K562 (cell line): ENCODE results near the gene HSD17B1. TPM values are rescaled to one million over a fixed set of nuclear protein-coding genes. Genes with fewer than 3 reads are reported as not detected.

Experiments
- BRF2 ChIP-seq: IDR thresholded peaks from 3 replicates; pipeline ENCODE4 v1.6.1; 2011; ENCODE audit warnings: borderline replicate concordance, mild to moderate bottlenecking; ENCODE audit not compliant: insufficient read length, insufficient read depth
- CLOCK ChIP-seq: fragments of 250-450 bp; sonication (Bioruptor Pico); IDR thresholded peaks from 2 replicates; pipeline ENCODE4 v1.4.0; 2020; ENCODE audit warnings: mild to moderate bottlenecking, moderate library complexity, borderline replicate concordance
- E2F3 ChIP-seq: fragments of 250-450 bp; sonication (Bioruptor Pico); IDR thresholded peaks from 2 replicates; pipeline ENCODE4 v1.4.0; 2020; ENCODE audit warnings: mild to moderate bottlenecking
- ELF4 ChIP-seq: fragments of 450-650 bp; formaldehyde crosslinking; IDR thresholded peaks from 2 replicates; pipeline ENCODE4 v1.4.0; 2022; ENCODE audit warnings: missing genetic modification characterization
- GABPB2 ChIP-seq: fragments of 250-450 bp; sonication (Bioruptor Pico); conservative IDR thresholded peaks from 2 replicates; pipeline ENCODE4 v1.5.1; 2021; ENCODE audit warnings: mild to moderate bottlenecking
- HNRNPK ChIP-seq: fragments of 200-400 bp; formaldehyde crosslinking; IDR thresholded peaks from one replicate; pipeline ENCODE4 v1.6.1; 2018; ENCODE audit warnings: mild to moderate bottlenecking, low read depth, low read length; ENCODE audit not compliant: poor library complexity, severe bottlenecking
- HSF4 ChIP-seq: fragments of 250-450 bp; sonication (Bioruptor Pico); IDR thresholded peaks from 2 replicates; pipeline ENCODE4 v2.1.2; 2022; ENCODE audit warnings: mild to moderate bottlenecking, moderate library complexity, borderline replicate concordance
- IFI16 ChIP-seq: fragments of 250-450 bp; sonication (Bioruptor Pico); IDR thresholded peaks from 2 replicates; pipeline ENCODE4 v2.1.2; 2022; ENCODE audit warnings: mild to moderate bottlenecking, inconsistent platforms
- L3MBTL2 ChIP-seq: fragments of 450-650 bp; IDR thresholded peaks from 2 replicates; pipeline ENCODE4 v1.6.1; 2016; ENCODE audit warnings: mild to moderate bottlenecking, moderate library complexity
- PREB ChIP-seq: sonication (generic); formaldehyde crosslinking; IDR thresholded peaks from 2 replicates; pipeline ENCODE4 v1.8.1; 2023; ENCODE audit warnings: mild to moderate bottlenecking, missing genetic modification reagents
- SAP30 ChIP-seq: fragments of 200-600 bp; sonication (generic); IDR thresholded peaks from 2 replicates; pipeline ENCODE4 v1.6.1; 2012; ENCODE audit warnings: borderline replicate concordance, low read depth, mild to moderate bottlenecking, moderate library complexity, low read length, control low read depth, inconsistent platforms; ENCODE audit not compliant: insufficient read depth, poor library complexity, severe bottlenecking
- SRF ChIP-seq, 2 experiments: fragments of 250-450, 450-650 bp in 1 of 2; sonication (Bioruptor Pico) in 1 of 2; sonication (generic) in 1 of 2; formaldehyde crosslinking; IDR thresholded peaks; 2 replicates each; pipeline versions ENCODE4 v1.5.0 to v1.5.1; 2020 to 2022; ENCODE audit warnings: mild to moderate bottlenecking in 1 of 2, missing genetic modification reagents in 1 of 2
- TGIF2 ChIP-seq: sonication (generic); formaldehyde crosslinking; IDR thresholded peaks from 2 replicates; pipeline ENCODE4 v1.8.1; 2022; ENCODE audit warnings: mild to moderate bottlenecking, missing genetic modification reagents, moderate library complexity
- WHSC1 ChIP-seq: IDR thresholded peaks from one replicate; pipeline ENCODE4 v1.6.1; 2012; ENCODE audit warnings: low read length, control low read depth, inconsistent platforms
- ZC3H11A ChIP-seq: IDR thresholded peaks from 2 replicates; pipeline ENCODE4 v1.6.1; 2012; ENCODE audit warnings: low read depth, low read length, improper control_type of control experiment
- ZNF311 ChIP-seq: fragments of 250-450 bp; sonication (Bioruptor Pico); IDR thresholded peaks from 2 replicates; pipeline ENCODE4 v1.4.0; 2020; ENCODE audit warnings: mild to moderate bottlenecking, moderate library complexity
- ZNF507 ChIP-seq: conservative IDR thresholded peaks from 2 replicates; pipeline ENCODE4 v1.6.1; 2017; ENCODE audit warnings: missing genetic modification characterization, missing compliant biosample characterization
- polyA plus RNA-seq, 8 experiments: library from polyadenylated mRNA; depleted of rRNA in 4 of 8; stranded (reverse) in 5 of 8; unstranded in 3 of 8; fragments of >200 nt; fragmentation: Nextera tagmentation in 2 of 8; fragmentation: Illumina TruSeq in 1 of 8; extraction: Ambion mirVana in 2 of 8; extraction: Trizol in 1 of 8; gene quantifications; 2 replicates each; pipeline versions ENCODE4 v1.2.1 to v1.2.3, GENCODE V29; 2011 to 2014; ENCODE audit warnings: inconsistent platforms in 1 of 8, missing spikeins in 1 of 8
- total RNA-seq, 7 experiments: library from RNA; depleted of rRNA in 6 of 7; stranded (reverse); fragments of >200 nt in 6 of 7; fragmentation: Illumina TruSeq in 2 of 7; extraction: Trizol in 2 of 7; gene quantifications; 2 replicates each; pipeline versions ENCODE4 v1.2.1 to v1.2.3, GENCODE V29; 2011 to 2021; ENCODE audit warnings: low replicate concordance in 1 of 7
- TF ChIP-seq, protein P1 (sequence below): fragments of 150-350 bp; IDR thresholded peaks from 2 replicates; pipeline ENCODE4 v1.6.1; 2014; ENCODE audit warnings: low read depth, mild to moderate bottlenecking, low read length, borderline replicate concordance

The HSD17B1 gene
- total and polyA plus RNA-seq, 9 of the 15 experiments (the other 6 are each of a cell fraction or from before 2014, with no cell fraction given), result 0.55 to 21.1 (median 3.6) TPM

- TF ChIP-seq, protein P1, sequence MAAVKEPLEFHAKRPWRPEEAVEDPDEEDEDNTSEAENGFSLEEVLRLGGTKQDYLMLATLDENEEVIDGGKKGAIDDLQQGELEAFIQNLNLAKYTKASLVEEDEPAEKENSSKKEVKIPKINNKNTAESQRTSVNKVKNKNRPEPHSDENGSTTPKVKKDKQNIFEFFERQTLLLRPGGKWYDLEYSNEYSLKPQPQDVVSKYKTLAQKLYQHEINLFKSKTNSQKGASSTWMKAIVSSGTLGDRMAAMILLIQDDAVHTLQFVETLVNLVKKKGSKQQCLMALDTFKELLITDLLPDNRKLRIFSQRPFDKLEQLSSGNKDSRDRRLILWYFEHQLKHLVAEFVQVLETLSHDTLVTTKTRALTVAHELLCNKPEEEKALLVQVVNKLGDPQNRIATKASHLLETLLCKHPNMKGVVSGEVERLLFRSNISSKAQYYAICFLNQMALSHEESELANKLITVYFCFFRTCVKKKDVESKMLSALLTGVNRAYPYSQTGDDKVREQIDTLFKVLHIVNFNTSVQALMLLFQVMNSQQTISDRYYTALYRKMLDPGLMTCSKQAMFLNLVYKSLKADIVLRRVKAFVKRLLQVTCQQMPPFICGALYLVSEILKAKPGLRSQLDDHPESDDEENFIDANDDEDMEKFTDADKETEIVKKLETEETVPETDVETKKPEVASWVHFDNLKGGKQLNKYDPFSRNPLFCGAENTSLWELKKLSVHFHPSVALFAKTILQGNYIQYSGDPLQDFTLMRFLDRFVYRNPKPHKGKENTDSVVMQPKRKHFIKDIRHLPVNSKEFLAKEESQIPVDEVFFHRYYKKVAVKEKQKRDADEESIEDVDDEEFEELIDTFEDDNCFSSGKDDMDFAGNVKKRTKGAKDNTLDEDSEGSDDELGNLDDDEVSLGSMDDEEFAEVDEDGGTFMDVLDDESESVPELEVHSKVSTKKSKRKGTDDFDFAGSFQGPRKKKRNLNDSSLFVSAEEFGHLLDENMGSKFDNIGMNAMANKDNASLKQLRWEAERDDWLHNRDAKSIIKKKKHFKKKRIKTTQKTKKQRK, result no peak
- no peak for TF ChIP-seq HNRNPK
- no peak for TF ChIP-seq BRF2
- TF ChIP-seq ZC3H11A, result no peak
- no peak for TF ChIP-seq ZNF311 (CRISPR knock-in tag)
- TF ChIP-seq PREB (CRISPR knock-in tag), result no peak
- TF ChIP-seq TGIF2 (CRISPR knock-in tag), result no peak
- no peak for TF ChIP-seq GABPB2 (CRISPR knock-in tag)
- no peak for TF ChIP-seq CLOCK
- TF ChIP-seq WHSC1, result no peak
- no peak for TF ChIP-seq HSF4 (CRISPR knock-in tag)
- no peak for TF ChIP-seq ELF4 (CRISPR knock-in tag)
- no peak for TF ChIP-seq SAP30
- peak; percentile 77 to 97 for TF ChIP-seq SRF (CRISPR knock-in tag; IDR thresholded peaks at IDR 0.05)
- TF ChIP-seq L3MBTL2, result peak; percentile 59; the same call in 1 of the 2 replicates
- TF ChIP-seq ZNF507 (tag), result no peak
- TF ChIP-seq IFI16, result no peak
- TF ChIP-seq E2F3 (CRISPR knock-in tag), result no peak
Observed at GRCh38 chr17:42519546-42520491, 32.9 kb upstream of the HSD17B1 start (continued).
